D721Med (cell line): ENCODE results near the gene SLFN11.
"Not testable (repeated sequence)": the region's sequence is repeated elsewhere in the genome, so short reads cannot be mapped to it uniquely, and the experiment has no call there.

Source experiments
- DNase-seq: peaks from one replicate; pipeline ENCODE4 v3.0.0; 2011; ENCODE audit warnings: low spot score; ENCODE audit not compliant: insufficient read length
- FAIRE-seq: peaks from 2 replicates; lab custom pipeline; 2011; peaks lifted over from hg19 to GRCh38; lab: Jason Lieb, UNC
- CTCF ChIP-seq: IDR thresholded peaks from 2 replicates; pipeline ENCODE4 v1.5.1; 2012; ENCODE audit warnings: mild to moderate bottlenecking, control low read depth; ENCODE audit not compliant: insufficient read depth; ENCODE audit errors: missing control alignments

Gene SLFN11

GRCh38 chr17:35373534-35373983 lies at the start of gene SLFN11:
SLFN11 (minus strand) TSS chr17:35373621; CDS start chr17:35363807, 9,814 bp downstream.
- FAIRE-seq, result no peak
- no peak for TF ChIP-seq CTCF
- DNase-seq, result no peak

DNA sequence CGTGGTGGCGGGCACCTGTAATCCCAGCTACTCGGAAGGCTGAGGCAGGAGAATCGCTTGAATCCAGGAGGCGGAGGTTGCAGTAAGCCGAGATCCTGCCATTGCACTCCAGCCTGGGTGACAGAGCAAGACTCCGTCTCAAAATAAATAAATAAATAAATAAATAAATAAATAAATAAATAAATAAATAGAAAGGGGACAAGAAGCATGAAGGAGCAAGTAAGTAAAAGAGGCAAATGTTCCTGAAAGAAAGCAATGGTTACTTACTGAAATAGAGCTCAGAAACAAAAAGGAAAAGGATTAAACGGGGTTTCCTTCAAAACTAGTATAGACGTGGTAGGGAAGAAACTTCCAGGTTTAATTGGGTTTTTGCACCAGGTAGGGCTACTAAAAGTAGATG lies 47.6 kb upstream of the SLFN11 start:
- not testable (repeated sequence) for FAIRE-seq, DNase-seq

DNA sequence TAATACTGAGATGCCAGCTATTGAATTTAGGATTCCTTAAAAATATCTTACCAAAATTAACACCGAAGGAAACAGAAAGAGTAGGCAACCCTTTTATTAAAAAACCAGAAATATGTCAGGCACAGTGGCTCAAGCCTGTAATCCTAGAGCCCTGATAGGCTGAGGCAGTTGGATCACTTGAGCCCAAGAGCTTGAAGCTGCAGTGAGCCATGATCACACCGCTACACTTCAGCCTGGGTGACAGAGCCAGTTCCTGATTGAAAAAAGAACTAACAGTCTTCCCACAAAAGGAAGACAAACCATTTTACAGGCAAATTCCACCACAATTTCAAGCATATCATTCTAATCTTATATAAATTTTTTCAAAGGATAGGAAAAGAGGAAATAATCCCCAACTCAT lies 43.2 kb upstream of the SLFN11 start:
- DNase-seq, result no peak
- TF ChIP-seq CTCF, result no peak
- no peak for FAIRE-seq

GRCh38 chr17:35414707-35415106 lies 41.3 kb upstream of the SLFN11 start:
- FAIRE-seq, result not testable (repeated sequence)

DNA sequence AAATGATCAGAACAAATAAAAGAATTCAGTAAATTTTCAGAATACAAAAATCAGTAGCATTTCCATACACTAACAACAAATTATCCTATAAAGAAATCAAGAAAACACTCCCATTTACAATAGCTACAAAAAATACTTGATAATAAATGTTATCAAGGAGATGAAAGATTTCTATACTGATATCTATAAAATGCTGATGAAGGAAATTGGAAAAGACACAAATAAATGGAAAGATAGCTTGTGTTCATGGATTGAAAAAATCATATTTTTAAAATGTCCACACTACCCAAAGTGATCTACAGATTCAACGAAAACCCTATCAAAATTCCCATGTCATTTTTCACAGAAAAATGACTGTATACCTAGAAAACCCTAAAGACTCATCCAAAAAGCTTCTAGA lies 40.8 kb upstream of the SLFN11 start:
- no peak for DNase-seq
- FAIRE-seq, result no peak
- TF ChIP-seq CTCF, result no peak

More at GRCh38 chr17:35414707-35415106, 41.3 kb upstream of the SLFN11 start:
- DNase-seq, result not testable (repeated sequence)

- TF ChIP-seq CTCF, result no peak
- DNase-seq, result no peak
- FAIRE-seq, result no peak
Measured at GRCh38 chr17:35407531-35407930, 34.1 kb upstream of the SLFN11 start.

DNA sequence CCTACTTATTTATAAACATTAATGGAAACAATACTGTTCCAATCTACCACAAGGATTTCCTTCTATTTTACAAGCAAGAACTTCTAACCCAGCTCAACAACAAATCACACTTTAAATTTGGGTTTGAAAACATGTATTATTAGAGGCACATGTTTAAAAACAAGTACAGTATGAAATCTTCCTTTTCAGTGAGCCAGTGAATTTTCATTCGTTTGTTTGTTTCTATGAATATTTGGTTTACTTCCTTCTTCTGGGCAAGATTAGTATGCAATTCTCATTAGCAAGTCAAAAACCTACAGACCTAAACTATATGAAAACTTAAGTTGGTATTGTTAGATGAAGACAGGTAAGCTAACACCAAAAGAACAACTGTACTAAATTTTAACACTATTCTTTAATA lies 33.1 kb upstream of the SLFN11 start:
- FAIRE-seq (no peak), DNase-seq (no peak)
- no peak for TF ChIP-seq CTCF

DNA sequence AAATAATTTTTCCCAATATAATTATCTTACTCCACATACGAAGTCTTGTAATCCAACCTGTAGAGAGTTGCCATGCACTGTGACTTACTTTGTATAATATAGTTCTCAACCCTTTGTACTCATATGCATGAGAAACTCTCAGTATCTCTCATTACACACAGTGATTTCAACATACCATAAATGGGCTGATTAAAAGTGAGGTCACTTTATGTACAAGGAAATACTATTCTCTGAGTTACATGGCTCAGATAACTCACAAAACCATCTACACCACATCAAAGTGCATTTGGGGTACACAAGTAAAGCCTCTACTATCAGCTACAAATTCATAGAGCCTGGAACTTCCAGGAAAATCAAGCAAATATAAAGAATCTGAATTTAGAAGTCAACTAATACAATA lies 30.9 kb upstream of the SLFN11 start:
- FAIRE-seq, result no peak
- no peak for TF ChIP-seq CTCF
- no peak for DNase-seq

DNA sequence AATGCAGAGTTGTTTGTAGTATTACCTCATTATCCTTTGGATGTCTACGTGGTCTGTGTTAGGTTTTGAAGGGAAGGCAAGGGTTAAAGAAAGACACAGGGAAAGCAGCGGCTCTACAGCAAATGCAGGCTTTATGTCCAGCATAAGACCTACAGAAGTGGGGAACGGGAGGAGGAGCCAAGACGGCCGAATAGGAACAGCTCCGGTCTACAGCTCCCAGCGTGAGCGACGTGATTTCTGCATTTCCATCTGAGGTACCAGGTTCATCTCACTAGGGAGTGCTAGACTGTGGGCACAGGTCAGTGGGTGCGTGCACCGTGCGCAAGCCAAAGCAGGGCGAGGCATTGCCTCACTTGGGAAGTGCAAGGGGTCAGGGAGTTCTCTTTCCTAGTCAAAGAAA lies 20.4 kb upstream of the SLFN11 start:
- DNase-seq, FAIRE-seq: not testable (repeated sequence)
